HEK293 (cell line): ENCODE results near the gene TMEM141.
A peak's percentile ranks its signal among the peaks of the same experiment; 100 is the strongest.

Experiments
- CTCF ChIP-seq: fragments of 450-650 bp; formaldehyde crosslinking; IDR thresholded peaks from 2 replicates; pipeline ENCODE4 v1.5.1; 2016; ENCODE audit warnings: missing biosample characterization, missing genetic modification characterization
- EGR2 ChIP-seq: fragments of 450-650 bp; formaldehyde crosslinking; IDR thresholded peaks from 2 replicates; pipeline ENCODE4 v1.5.1; 2016; ENCODE audit warnings: low read depth, missing biosample characterization, missing genetic modification characterization
- GLI4 ChIP-seq: fragments of 450-650 bp; formaldehyde crosslinking; IDR thresholded peaks from 2 replicates; pipeline ENCODE4 v1.5.1; 2016; ENCODE audit warnings: missing biosample characterization, missing genetic modification characterization
- HOXC10 ChIP-seq: sonication (generic); formaldehyde crosslinking; IDR thresholded peaks from 2 replicates; pipeline ENCODE4 v1.8.1; 2023; ENCODE audit warnings: mild to moderate bottlenecking, missing genetic modification reagents
- HOXD13 ChIP-seq: sonication (generic); formaldehyde crosslinking; IDR thresholded peaks from 2 replicates; pipeline ENCODE4 v1.8.0; 2022; ENCODE audit warnings: missing genetic modification reagents, borderline replicate concordance
- INSM2 ChIP-seq: fragments of 450-650 bp; formaldehyde crosslinking; IDR thresholded peaks from 2 replicates; pipeline ENCODE4 v1.5.1; 2016; ENCODE audit warnings: missing biosample characterization, missing genetic modification characterization
- PATZ1 ChIP-seq: fragments of 450-650 bp; formaldehyde crosslinking; IDR thresholded peaks from 2 replicates; pipeline ENCODE4 v1.5.1; 2016; ENCODE audit warnings: missing biosample characterization, missing genetic modification characterization
- PRDM4 ChIP-seq: fragments of 450-650 bp; formaldehyde crosslinking; IDR thresholded peaks from 2 replicates; pipeline ENCODE4 v1.5.1; 2017; ENCODE audit warnings: missing biosample characterization, missing genetic modification characterization
- ZBTB11 ChIP-seq: fragments of 450-650 bp; formaldehyde crosslinking; conservative IDR thresholded peaks from 2 replicates; pipeline ENCODE4 v1.5.1; 2016; ENCODE audit warnings: low read depth, missing biosample characterization, missing genetic modification characterization
- ZBTB49 ChIP-seq: fragments of 450-650 bp; formaldehyde crosslinking; IDR thresholded peaks from 2 replicates; pipeline ENCODE4 v1.5.1; 2016; ENCODE audit warnings: missing biosample characterization, missing genetic modification characterization, low read depth
- ZNF114 ChIP-seq: fragments of 450-650 bp; formaldehyde crosslinking; IDR thresholded peaks from 2 replicates; pipeline ENCODE4 v1.5.0; 2017; ENCODE audit warnings: missing biosample characterization, missing genetic modification characterization
- ZNF157 ChIP-seq: fragments of 450-650 bp; formaldehyde crosslinking; IDR thresholded peaks from 2 replicates; pipeline ENCODE4 v1.5.1; 2016; ENCODE audit warnings: missing biosample characterization, missing genetic modification characterization
- ZNF341 ChIP-seq: fragments of 450-650 bp; formaldehyde crosslinking; IDR thresholded peaks from 2 replicates; pipeline ENCODE4; 2016; ENCODE audit warnings: low read depth, missing biosample characterization, missing genetic modification characterization
- ZNF416 ChIP-seq: fragments of 450-650 bp; formaldehyde crosslinking; IDR thresholded peaks from 2 replicates; pipeline ENCODE4 v1.5.1; 2016; ENCODE audit warnings: missing biosample characterization, missing genetic modification characterization
- ZNF544 ChIP-seq: fragments of 450-650 bp; formaldehyde crosslinking; IDR thresholded peaks from 2 replicates; pipeline ENCODE4 v1.5.0; 2017; ENCODE audit warnings: missing biosample characterization, missing genetic modification characterization
- ZNF580 ChIP-seq: fragments of 450-650 bp; formaldehyde crosslinking; IDR thresholded peaks from 2 replicates; pipeline ENCODE4 v1.5.1; 2016; ENCODE audit warnings: missing biosample characterization, missing genetic modification characterization
- ZNF600 ChIP-seq: fragments of 450-650 bp; formaldehyde crosslinking; IDR thresholded peaks from 2 replicates; pipeline ENCODE4 v1.5.1; 2016; ENCODE audit warnings: missing biosample characterization, missing genetic modification characterization
- ZNF621 ChIP-seq: fragments of 450-650 bp; formaldehyde crosslinking; IDR thresholded peaks from 2 replicates; pipeline ENCODE4 v1.5.1; 2017; ENCODE audit warnings: missing biosample characterization, missing genetic modification characterization
- ZNF645 ChIP-seq: fragments of 450-650 bp; formaldehyde crosslinking; IDR thresholded peaks from 2 replicates; pipeline ENCODE4; 2016; ENCODE audit warnings: missing biosample characterization, missing genetic modification characterization
- ZNF664 ChIP-seq: fragments of 450-650 bp; formaldehyde crosslinking; IDR thresholded peaks from 2 replicates; pipeline ENCODE4 v1.5.1; 2016; ENCODE audit warnings: missing biosample characterization, missing genetic modification characterization

TMEM141 gene

GRCh38 chr9:136790640-136791515 is at the start of gene TMEM141 (continued):
- TF ChIP-seq PRDM4 (tag by site-specific recombination) (no peak), ZNF416 (no peak), ZNF664 (no peak), ZNF544 (no peak), INSM2 (tag by site-specific recombination) (peak; percentile 78; the same call in 1 of the 2 replicates), EGR2 (tag by site-specific recombination) (peak; percentile 63; the same call in 1 of the 2 replicates), ZNF645 (tag by site-specific recombination) (no peak), ZNF157 (no peak), ZNF341 (tag by site-specific recombination) (no peak), ZBTB49 (tag by site-specific recombination) (no peak), ZNF600 (tag by site-specific recombination) (peak; percentile 92), ZBTB11 (no peak), ZNF580 (tag by site-specific recombination) (no peak), ZNF114 (tag by site-specific recombination) (no peak), HOXC10 (CRISPR knock-in tag) (no peak), CTCF (tag by site-specific recombination) (no peak), GLI4 (tag by site-specific recombination) (no peak), PATZ1 (tag by site-specific recombination) (peak; percentile 69), ZNF621 (tag by site-specific recombination) (no peak), HOXD13 (CRISPR knock-in tag) (no peak)
